ENCODE results near the gene ZNF616.
"Not testable (repeated sequence)": the region's sequence is repeated elsewhere in the genome, so short reads cannot be mapped to it uniquely, and the experiment has no call there.

Gene ZNF616

GRCh38 chr19:52099497-52100138, 40.1 kb downstream of the ZNF616 start:
- no peak for ATAC-seq
- TF ChIP-seq PATZ1 (CRISPR knock-in tag; IDR thresholded peaks at IDR 0.05; ENCODE audit: borderline replicate concordance) (no peak), ISL1 (CRISPR knock-in tag; IDR thresholded peaks at IDR 0.05) (no peak), ZC3H10 (CRISPR knock-in tag; IDR thresholded peaks at IDR 0.05) (no peak), ESRRG (CRISPR knock-in tag; IDR thresholded peaks at IDR 0.05) (no peak), ZNF565 (CRISPR knock-in tag; conservative IDR thresholded peaks at IDR 0.05; ENCODE audit: low read depth) (no peak), CSDC2 (CRISPR knock-in tag; IDR thresholded peaks at IDR 0.05) (no peak), TOX (CRISPR knock-in tag; IDR thresholded peaks at IDR 0.05; ENCODE audit: borderline replicate concordance) (no peak), TSHZ2 (CRISPR knock-in tag; IDR thresholded peaks at IDR 0.05) (no peak), POU6F1 (CRISPR knock-in tag; IDR thresholded peaks at IDR 0.05; ENCODE audit: borderline replicate concordance, low read depth) (no peak), ZNF8 (CRISPR knock-in tag; IDR thresholded peaks at IDR 0.05) (no peak), GLIS3 (CRISPR knock-in tag; IDR thresholded peaks at IDR 0.05) (no peak), TCF4 (CRISPR knock-in tag; IDR thresholded peaks at IDR 0.05; ENCODE audit: borderline replicate concordance) (no peak), ARNTL (CRISPR knock-in tag; IDR thresholded peaks at IDR 0.05; ENCODE audit: borderline replicate concordance, low read depth) (no peak), CSRNP3 (CRISPR knock-in tag; IDR thresholded peaks at IDR 0.05) (no peak), ZNF70 (CRISPR knock-in tag; IDR thresholded peaks at IDR 0.05) (no peak), OSR1 (CRISPR knock-in tag; IDR thresholded peaks at IDR 0.05) (no peak), ZFP3 (CRISPR knock-in tag; IDR thresholded peaks at IDR 0.05) (no peak), SNAI2 (CRISPR knock-in tag; IDR thresholded peaks at IDR 0.05) (no peak)

- not testable (repeated sequence) for ATAC-seq
Observed at GRCh38 chr19:52096416-52096815, 43.3 kb downstream of the ZNF616 start.

- ATAC-seq, result peak; percentile 99
- no peak for TF ChIP-seq ISL1 (CRISPR knock-in tag; IDR thresholded peaks at IDR 0.05)
- no peak for TF ChIP-seq RARB (CRISPR knock-in tag; IDR thresholded peaks at IDR 0.05)
- TF ChIP-seq ZNF565 (CRISPR knock-in tag; conservative IDR thresholded peaks at IDR 0.05; ENCODE audit: low read depth), result no peak
- no peak for TF ChIP-seq PPARA (CRISPR knock-in tag; IDR thresholded peaks at IDR 0.05; ENCODE audit: borderline replicate concordance)
Observed at GRCh38 chr19:52095172-52096014, 44.3 kb downstream of the ZNF616 start, which contains the start of gene ZNF841. ZNF841 (minus strand) TSS chr19:52095765; CDS start chr19:52084801, 10,964 bp downstream.

All from SK-N-SH treated with all-trans-retinoic acid at 6 μM for 48 hours (cell line).